MM.1S (cell line): ENCODE results near the gene ITGB1.

Experiments used
- DNase-seq: peaks from one replicate; pipeline ENCODE4 v3.0.0-alpha.2; 2015
- H2AFZ ChIP-seq: fragments of 300-600 bp; sonication (generic); 2 replicates; pipeline ENCODE4 v1.6.0; 2016; ENCODE audit warnings: antibody characterized with exemption, low read length
- H3F3A ChIP-seq: fragments of 300-600 bp; sonication (generic); 2 replicates; pipeline ENCODE4 v1.6.1; 2016; ENCODE audit warnings: mild to moderate bottlenecking, antibody characterized with exemption, low read length, moderate library complexity, mixed read lengths; ENCODE audit not compliant: insufficient read depth
- H3K27ac ChIP-seq: fragments of 300-600 bp; sonication (generic); 2 replicates; pipeline ENCODE4 v1.5.1; 2016; ENCODE audit warnings: mild to moderate bottlenecking, low read length
- H3K27me3 ChIP-seq: fragments of 300-600 bp; sonication (generic); replicated peaks from 2 replicates; pipeline ENCODE4 v1.6.0; 2016; ENCODE audit warnings: low read length; ENCODE audit not compliant: insufficient read depth
- H3K36me3 ChIP-seq: fragments of 300-600 bp; sonication (generic); replicated peaks from 2 replicates; pipeline ENCODE4 v1.6.1; 2016; ENCODE audit warnings: mild to moderate bottlenecking, low read length, mixed read lengths; ENCODE audit not compliant: insufficient read depth
- H3K4me1 ChIP-seq: fragments of 300-600 bp; sonication (generic); 2 replicates; pipeline ENCODE4 v1.6.1; 2016; ENCODE audit warnings: low read length, mixed read lengths
- H3K4me2 ChIP-seq: fragments of 300-600 bp; sonication (generic); 2 replicates; pipeline ENCODE4 v1.6.0; 2016; ENCODE audit warnings: low read depth, low read length
- H3K4me3 ChIP-seq: fragments of 300-600 bp; sonication (generic); 2 replicates; pipeline ENCODE4 v1.5.1; 2016; ENCODE audit warnings: low read length, mixed read lengths
- H3K79me2 ChIP-seq: fragments of 300-600 bp; sonication (generic); 2 replicates; pipeline ENCODE4 v1.6.1; 2016; ENCODE audit warnings: mixed run types, low read length, mixed read lengths
- H3K9ac ChIP-seq: fragments of 300-600 bp; sonication (generic); 2 replicates; pipeline ENCODE4 v1.6.1; 2016; ENCODE audit warnings: low read length, mixed read lengths
- H3K9me2 ChIP-seq: fragments of 300-600 bp; sonication (generic); replicated peaks from 2 replicates; pipeline ENCODE4 v1.6.1; 2016; ENCODE audit warnings: mild to moderate bottlenecking, low read length, mixed read lengths; ENCODE audit not compliant: insufficient read depth
- H3K9me3 ChIP-seq: fragments of 300-600 bp; sonication (generic); replicated peaks from 2 replicates; pipeline ENCODE4 v1.6.1; 2016; ENCODE audit warnings: mild to moderate bottlenecking, low read length, mixed read lengths; ENCODE audit not compliant: insufficient read depth
- H4K20me1 ChIP-seq: fragments of 300-600 bp; sonication (generic); 2 replicates; pipeline ENCODE4 v1.6.1; 2016; ENCODE audit warnings: mild to moderate bottlenecking, low read length, moderate library complexity, mixed read lengths; ENCODE audit not compliant: insufficient read depth
- EZH2 ChIP-seq: fragments of 300-600 bp; sonication (generic); optimal IDR thresholded peaks from 2 replicates; pipeline ENCODE3; 2017; ENCODE audit warnings: low read depth, mild to moderate bottlenecking, antibody characterized with exemption, low read length, mixed read lengths
- EZH2phosphoT487 ChIP-seq: fragments of 300-600 bp; sonication (generic); IDR thresholded peaks from 2 replicates; pipeline ENCODE4 v1.6.1; 2018; ENCODE audit warnings: antibody characterized with exemption, low read length
- TF ChIP-seq, protein P1 (sequence below): fragments of 300-600 bp; sonication (generic); IDR thresholded peaks from 2 replicates; pipeline ENCODE4 v1.5.1; 2016; ENCODE audit warnings: antibody characterized with exemption, low read length, mixed read lengths

ITGB1 gene

GRCh38 chr10:32929634-32930033 lies 28.4 kb downstream of the ITGB1 start:
- H3K4me2 ChIP-seq = no peak overlapping the region
- H3K4me1 ChIP-seq = peaks cover 10% of the 10 kb centered on the region
- H4K20me1 ChIP-seq = no peaks in the 10 kb centered on the region
- no peaks in the 10 kb centered on the region; the same call in none of the 2 replicates for H3K36me3 ChIP-seq
- H3F3A ChIP-seq = no peaks in the 10 kb centered on the region
- no peak for DNase-seq
- H3K9ac ChIP-seq = no peak overlapping the region
- no peaks in the 10 kb centered on the region for H3K27me3 ChIP-seq
- H3K9me2 ChIP-seq = no peaks in the 10 kb centered on the region
- no peak overlapping the region for H3K27ac ChIP-seq
- H2AFZ ChIP-seq = no peak overlapping the region
- no peak overlapping the region for H3K4me3 ChIP-seq
- no peaks in the 10 kb centered on the region for H3K79me2 ChIP-seq
- TF ChIP-seq EZH2 = no peak
- no peak for TF ChIP-seq EZH2phosphoT487
- TF ChIP-seq, protein P1, sequence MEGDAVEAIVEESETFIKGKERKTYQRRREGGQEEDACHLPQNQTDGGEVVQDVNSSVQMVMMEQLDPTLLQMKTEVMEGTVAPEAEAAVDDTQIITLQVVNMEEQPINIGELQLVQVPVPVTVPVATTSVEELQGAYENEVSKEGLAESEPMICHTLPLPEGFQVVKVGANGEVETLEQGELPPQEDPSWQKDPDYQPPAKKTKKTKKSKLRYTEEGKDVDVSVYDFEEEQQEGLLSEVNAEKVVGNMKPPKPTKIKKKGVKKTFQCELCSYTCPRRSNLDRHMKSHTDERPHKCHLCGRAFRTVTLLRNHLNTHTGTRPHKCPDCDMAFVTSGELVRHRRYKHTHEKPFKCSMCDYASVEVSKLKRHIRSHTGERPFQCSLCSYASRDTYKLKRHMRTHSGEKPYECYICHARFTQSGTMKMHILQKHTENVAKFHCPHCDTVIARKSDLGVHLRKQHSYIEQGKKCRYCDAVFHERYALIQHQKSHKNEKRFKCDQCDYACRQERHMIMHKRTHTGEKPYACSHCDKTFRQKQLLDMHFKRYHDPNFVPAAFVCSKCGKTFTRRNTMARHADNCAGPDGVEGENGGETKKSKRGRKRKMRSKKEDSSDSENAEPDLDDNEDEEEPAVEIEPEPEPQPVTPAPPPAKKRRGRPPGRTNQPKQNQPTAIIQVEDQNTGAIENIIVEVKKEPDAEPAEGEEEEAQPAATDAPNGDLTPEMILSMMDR = no peak
- no peaks in the 10 kb centered on the region for H3K9me3 ChIP-seq

- no peak overlapping the region for H2AFZ ChIP-seq
- H3K27me3 ChIP-seq = no peaks in the 10 kb centered on the region
- no peak overlapping the region for H3K4me2 ChIP-seq
- no peaks in the 10 kb centered on the region for H3K79me2 ChIP-seq
- no peak for DNase-seq
- no peaks in the 10 kb centered on the region for H3K9me2 ChIP-seq
- H4K20me1 ChIP-seq = no peaks in the 10 kb centered on the region
- no peaks in the 10 kb centered on the region for H3K9me3 ChIP-seq
- H3K9ac ChIP-seq = no peak overlapping the region
- H3K27ac ChIP-seq = no peak overlapping the region
- H3F3A ChIP-seq = no peaks in the 10 kb centered on the region
- H3K4me3 ChIP-seq = no peak overlapping the region
- peaks cover 10% of the 10 kb centered on the region for H3K4me1 ChIP-seq
- TF ChIP-seq EZH2 (no peak), EZH2phosphoT487 (no peak)
- TF ChIP-seq, protein P1 = no peak
- no peaks in the 10 kb centered on the region for H3K36me3 ChIP-seq
Observed at GRCh38 chr10:32927750-32928149, 30.3 kb downstream of the ITGB1 start.

DNA sequence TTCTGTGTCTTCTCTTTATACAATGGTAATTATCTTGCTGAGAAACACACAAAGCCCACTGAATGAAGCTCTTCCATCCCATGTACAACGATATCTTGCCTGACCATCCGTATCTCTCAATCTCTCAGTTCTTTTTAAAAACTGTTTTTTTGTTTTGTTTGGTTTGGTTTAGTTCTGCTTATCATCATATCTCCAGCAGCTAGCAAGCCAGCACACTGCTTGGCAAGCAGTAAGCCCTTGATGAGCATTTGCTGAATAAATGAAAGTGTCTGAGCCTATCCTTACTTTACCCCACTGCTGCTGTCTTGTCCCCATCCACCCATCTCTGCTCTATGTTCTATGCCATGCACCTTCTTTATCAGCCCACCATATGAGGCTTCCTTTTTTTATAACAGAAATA lies 34.2 kb downstream of the ITGB1 start:
- Histone ChIP-seq H2AFZ (no peak overlapping the region), H3K4me3 (no peak overlapping the region), H3K9ac (no peak overlapping the region), H3F3A (no peaks in the 10 kb centered on the region), H3K4me1 (no peaks in the 10 kb centered on the region), H3K9me3 (no peaks in the 10 kb centered on the region), H4K20me1 (no peaks in the 10 kb centered on the region), H3K27me3 (no peaks in the 10 kb centered on the region), H3K9me2 (no peaks in the 10 kb centered on the region), H3K79me2 (no peaks in the 10 kb centered on the region), H3K36me3 (no peaks in the 10 kb centered on the region), H3K4me2 (no peak overlapping the region), H3K27ac (no peak overlapping the region)
- TF ChIP-seq EZH2 (no peak), EZH2phosphoT487 (no peak)
- TF ChIP-seq, protein P1 = no peak
- DNase-seq = no peak
